ENCODE data around the gene PGLYRP1.

The PGLYRP1 gene

GRCh38 chr19:45969676-45970075, 53.2 kb downstream of the PGLYRP1 start:
- DNase-seq (ENCODE audit: low read depth in 2 of 2) = no peak

All from stimulated activated CD8-positive, alpha-beta memory T cell treated with anti-CD3 and anti-CD28 coated beads, Interleukin-2, amount 100 ng/mL, for 48 hours (primary cell).